A673 (cell line): ENCODE results near the gene ZBTB1. TPM values are rescaled to one million over a fixed set of nuclear protein-coding genes. Genes with fewer than 3 reads are reported as not detected.
"Not testable (repeated sequence)": the region's sequence is repeated elsewhere in the genome, so short reads cannot be mapped to it uniquely, and the experiment has no call there.

Experiments
- BruUV-seq: library from RNA; stranded (reverse); fragments of 400-500 nt; replicated peaks from 2 replicates; lab custom pipeline; 2021; lab: Mats Ljungman, UMichigan
- CTCF ChIA-PET: fragments of 300-600 bp; sonication (Branson Sonifier 250); formaldehyde crosslinking; loops from one replicate; lab custom pipeline; 2022; ENCODE audit warnings: antibody characterized with exemption; lab: Charles Lee
- POLR2A ChIA-PET: fragments of 300-600 bp; sonication (Branson Sonifier 250); formaldehyde crosslinking; loops from one replicate; lab custom pipeline; 2022; ENCODE audit warnings: antibody characterized with exemption; ENCODE audit not compliant: low non-redundant PET; lab: Charles Lee
- DNase-seq: peaks from one replicate; pipeline ENCODE4 v3.0.0-alpha.2; 2015; ENCODE audit warnings: low spot score
- H3K27ac ChIP-seq: fragments of 200-600 bp; sonication (generic); 2 replicates; pipeline ENCODE4 v1.5.1; 2016; ENCODE audit warnings: mixed run types, low read depth, mild to moderate bottlenecking, mixed read lengths, antibody characterized with exemption, low read length; ENCODE audit not compliant: poor library complexity, severe bottlenecking
- H3K27me3 ChIP-seq: fragments of 200-600 bp; sonication (generic); replicated peaks from 2 replicates; pipeline ENCODE4 v1.6.1; 2017; ENCODE audit warnings: mixed run types, low read depth, mild to moderate bottlenecking, mixed read lengths, antibody characterized with exemption, low read length; ENCODE audit not compliant: insufficient read depth, poor library complexity
- H3K36me3 ChIP-seq: fragments of 200-600 bp; sonication (generic); 2 replicates; pipeline ENCODE4 v1.6.1; 2016; ENCODE audit warnings: mixed run types, mild to moderate bottlenecking, mixed read lengths, antibody characterized with exemption, low read length; ENCODE audit not compliant: insufficient read depth, poor library complexity, severe bottlenecking
- H3K4me1 ChIP-seq: fragments of 200-600 bp; sonication (generic); 2 replicates; pipeline ENCODE4 v1.6.1; 2017; ENCODE audit warnings: mixed run types, mild to moderate bottlenecking, mixed read lengths, antibody characterized with exemption, low read length; ENCODE audit not compliant: insufficient read depth, poor library complexity, severe bottlenecking
- H3K4me3 ChIP-seq: fragments of 200-600 bp; sonication (generic); 2 replicates; pipeline ENCODE4 v1.5.1; 2016; ENCODE audit warnings: low read depth, mixed run types, mild to moderate bottlenecking, mixed read lengths, low read length; ENCODE audit not compliant: poor library complexity, severe bottlenecking
- H3K9me3 ChIP-seq: fragments of 200-600 bp; sonication (generic); 2 replicates; pipeline ENCODE4 v1.6.1; 2016; ENCODE audit warnings: mixed run types, low read depth, mild to moderate bottlenecking, mixed read lengths, antibody characterized with exemption, low read length; ENCODE audit not compliant: poor library complexity, severe bottlenecking
- EZH2 ChIP-seq: fragments of 200-600 bp; sonication (generic); IDR thresholded peaks from 2 replicates; pipeline ENCODE4 v1.6.1; 2017; ENCODE audit warnings: borderline replicate concordance, low read depth, mild to moderate bottlenecking, mixed read lengths, antibody characterized with exemption, low read length; ENCODE audit not compliant: poor library complexity, severe bottlenecking
- intact Hi-C: fragments of 100-400 bp; cut with micrococcal nuclease; formaldehyde crosslinking; loops from one replicate; pipeline ENCODE4 v1.10.0; 2022; ENCODE audit not compliant: unreplicated experiment
- total RNA-seq: library from RNA; stranded (reverse); gene quantifications from 2 replicates; pipeline ENCODE4 v1.2.3, GENCODE V29; 2021
- TF ChIP-seq, protein P1 (sequence below): fragments of 300-800, 200-600 bp; sonication (generic); conservative IDR thresholded peaks from 2 replicates; pipeline ENCODE4 v1.5.1; 2017; ENCODE audit warnings: low read depth, mild to moderate bottlenecking, antibody characterized with exemption, low read length, moderate library complexity, mixed read lengths

The ZBTB1 gene
- total RNA-seq, 1 experiment from 2014 or later = 37.7 TPM

- H3K36me3 ChIP-seq = no peaks in the 10 kb centered on the region
- TF ChIP-seq EZH2 = no peak
- H3K4me3 ChIP-seq = no peak overlapping the region
- DNase-seq = no peak
- no peak overlapping the region for H3K27ac ChIP-seq
- no peaks in the 10 kb centered on the region for H3K4me1 ChIP-seq
- intact Hi-C loops = no loop called here
- CTCF ChIA-PET = no interaction called here
- H3K9me3 ChIP-seq = no peaks in the 10 kb centered on the region
- BruUV-seq = no TSS peak
- POLR2A ChIA-PET = no interaction called here
- H3K27me3 ChIP-seq = no peaks in the 10 kb centered on the region
Measured at GRCh38 chr14:64566651-64567122, 62.1 kb downstream of the ZBTB1 start.

DNA sequence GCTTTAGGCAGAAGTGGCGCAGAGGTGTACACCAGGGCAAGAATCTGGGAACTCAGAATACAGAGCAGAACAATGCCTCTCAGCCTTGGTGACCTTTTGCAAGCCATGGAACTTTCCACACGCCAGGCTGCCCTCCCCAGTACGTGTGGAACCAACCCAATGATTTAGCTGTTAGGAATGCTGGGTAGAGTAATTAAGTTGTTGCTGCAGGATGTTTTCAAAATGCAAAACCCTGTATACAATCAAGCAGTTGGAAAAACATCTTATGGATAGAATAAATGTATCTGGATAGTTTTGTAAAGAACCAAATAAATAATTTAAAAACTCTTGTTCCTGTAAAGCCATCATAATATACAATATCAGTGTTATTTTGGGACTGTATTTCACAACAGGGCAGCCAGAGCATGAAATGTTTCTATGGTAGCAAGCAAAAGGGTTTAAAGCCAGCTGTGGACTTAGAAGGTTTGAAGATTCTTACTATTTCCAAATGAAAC is 64.6 kb downstream of the ZBTB1 start:
- BruUV-seq = no TSS peak
- no peaks in the 10 kb centered on the region for H3K36me3 ChIP-seq
- intact Hi-C loops = no loop called here
- ChIA-PET POLR2A (no interaction called here), CTCF (no interaction called here)
- H3K4me3 ChIP-seq = no peak overlapping the region
- no peak for DNase-seq
- no peaks in the 10 kb centered on the region for H3K27me3 ChIP-seq
- no peak for TF ChIP-seq EZH2
- TF ChIP-seq, protein P1, sequence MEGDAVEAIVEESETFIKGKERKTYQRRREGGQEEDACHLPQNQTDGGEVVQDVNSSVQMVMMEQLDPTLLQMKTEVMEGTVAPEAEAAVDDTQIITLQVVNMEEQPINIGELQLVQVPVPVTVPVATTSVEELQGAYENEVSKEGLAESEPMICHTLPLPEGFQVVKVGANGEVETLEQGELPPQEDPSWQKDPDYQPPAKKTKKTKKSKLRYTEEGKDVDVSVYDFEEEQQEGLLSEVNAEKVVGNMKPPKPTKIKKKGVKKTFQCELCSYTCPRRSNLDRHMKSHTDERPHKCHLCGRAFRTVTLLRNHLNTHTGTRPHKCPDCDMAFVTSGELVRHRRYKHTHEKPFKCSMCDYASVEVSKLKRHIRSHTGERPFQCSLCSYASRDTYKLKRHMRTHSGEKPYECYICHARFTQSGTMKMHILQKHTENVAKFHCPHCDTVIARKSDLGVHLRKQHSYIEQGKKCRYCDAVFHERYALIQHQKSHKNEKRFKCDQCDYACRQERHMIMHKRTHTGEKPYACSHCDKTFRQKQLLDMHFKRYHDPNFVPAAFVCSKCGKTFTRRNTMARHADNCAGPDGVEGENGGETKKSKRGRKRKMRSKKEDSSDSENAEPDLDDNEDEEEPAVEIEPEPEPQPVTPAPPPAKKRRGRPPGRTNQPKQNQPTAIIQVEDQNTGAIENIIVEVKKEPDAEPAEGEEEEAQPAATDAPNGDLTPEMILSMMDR = no peak
- peaks cover 9% of the 10 kb centered on the region for H3K4me1 ChIP-seq
- no peak overlapping the region for H3K27ac ChIP-seq
- H3K9me3 ChIP-seq = no peaks in the 10 kb centered on the region

- BruUV-seq, POLR2A ChIA-PET, intact Hi-C loops, H3K9me3 ChIP-seq, H3K27ac ChIP-seq, H3K4me3 ChIP-seq, H3K27me3 ChIP-seq, H3K36me3 ChIP-seq, H3K4me1 ChIP-seq, CTCF ChIA-PET, DNase-seq: not testable (repeated sequence)
Measured at GRCh38 chr14:64569646-64570045, 65.1 kb downstream of the ZBTB1 start.

GRCh38 chr14:64572386-64573104 is 68.0 kb downstream of the ZBTB1 start:
- TF ChIP-seq, protein P1 = no peak
- TF ChIP-seq EZH2 = no peak
- BruUV-seq = no TSS peak
- ChIA-PET POLR2A (interaction anchor here (0.6 to 0.7 kb wide), 3 partner anchors 14 to 1155 kb away, joined by 3 read pairs; no protein-coding TSS in a partner anchor), CTCF (no interaction called here)
- intact Hi-C loops = no loop called here
- no peak for DNase-seq
- H3K9me3 ChIP-seq = no peaks in the 10 kb centered on the region
- no peaks in the 10 kb centered on the region for H3K27me3 ChIP-seq
- H3K27ac ChIP-seq = no peak overlapping the region
- H3K4me1 ChIP-seq = peaks cover 9% of the 10 kb centered on the region
- no peaks in the 10 kb centered on the region for H3K36me3 ChIP-seq
- no peak overlapping the region for H3K4me3 ChIP-seq
